Astrocyte of the cerebellum (primary cell): ENCODE data around the gene TMEM222.

Experiments
- DNase-seq: peaks from one replicate; pipeline ENCODE4 v3.0.0-alpha.2; 2011; ENCODE audit warnings: low read depth
- H3K4me3 ChIP-seq: 2 replicates; pipeline ENCODE4 v1.5.1; 2011; ENCODE audit warnings: mild to moderate bottlenecking, low read depth, low read length, moderate library complexity
- CTCF ChIP-seq: IDR thresholded peaks from 2 replicates; pipeline ENCODE4 v1.5.1; 2012; ENCODE audit warnings: low read length, low read depth, moderate library complexity, mild to moderate bottlenecking; ENCODE audit errors: missing control alignments
- in situ Hi-C: cut with HindIII; loops from 2 replicates; pipeline ENCODE4 v1.10.0; 2017; ENCODE audit warnings: low sequenced_read_pairs

The TMEM222 gene

DNA sequence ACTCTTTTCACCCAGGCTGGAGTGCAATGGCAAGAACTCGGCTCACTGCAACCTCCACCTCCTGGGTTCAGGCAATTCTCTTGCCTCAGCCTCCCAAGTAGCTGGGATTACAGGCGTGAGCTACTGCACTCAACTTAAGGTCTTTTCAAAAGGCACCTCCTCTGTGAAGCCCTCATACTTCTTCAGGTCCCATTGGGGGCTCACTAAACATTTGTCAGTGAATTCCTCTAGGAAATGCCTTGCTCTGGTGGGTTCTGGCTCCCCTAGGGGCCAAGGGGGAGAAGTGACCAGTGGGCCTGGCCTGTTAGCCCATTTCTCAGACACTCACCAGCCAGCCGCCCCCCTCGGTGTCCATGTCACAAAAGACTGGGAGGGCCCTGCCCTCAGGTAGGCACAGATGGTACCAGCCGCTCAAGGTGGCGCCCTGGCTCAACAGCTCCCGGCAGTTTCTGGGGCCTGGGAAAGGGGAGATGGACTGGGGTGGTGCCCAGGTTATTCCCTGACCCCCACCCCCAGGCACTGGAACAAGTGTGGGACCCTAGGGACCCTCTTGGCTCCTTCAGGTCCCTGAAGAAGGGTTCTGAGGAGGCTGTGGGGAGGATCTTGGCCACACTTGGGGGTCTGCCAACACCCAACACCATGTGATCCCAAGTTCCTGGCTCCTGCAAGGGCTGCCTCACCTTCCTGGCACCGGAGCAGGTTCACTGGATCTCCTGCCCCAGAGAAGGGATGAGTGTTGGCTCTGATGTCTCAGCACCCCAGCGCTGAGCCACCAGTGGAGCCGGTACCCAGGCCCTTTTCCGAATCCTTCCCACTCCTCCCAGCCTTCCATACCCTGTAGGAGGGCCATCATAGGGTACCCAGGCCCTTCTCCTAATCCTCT lies 51.1 kb downstream of the TMEM222 start:
- no peak overlapping the region for H3K4me3 ChIP-seq

DNA sequence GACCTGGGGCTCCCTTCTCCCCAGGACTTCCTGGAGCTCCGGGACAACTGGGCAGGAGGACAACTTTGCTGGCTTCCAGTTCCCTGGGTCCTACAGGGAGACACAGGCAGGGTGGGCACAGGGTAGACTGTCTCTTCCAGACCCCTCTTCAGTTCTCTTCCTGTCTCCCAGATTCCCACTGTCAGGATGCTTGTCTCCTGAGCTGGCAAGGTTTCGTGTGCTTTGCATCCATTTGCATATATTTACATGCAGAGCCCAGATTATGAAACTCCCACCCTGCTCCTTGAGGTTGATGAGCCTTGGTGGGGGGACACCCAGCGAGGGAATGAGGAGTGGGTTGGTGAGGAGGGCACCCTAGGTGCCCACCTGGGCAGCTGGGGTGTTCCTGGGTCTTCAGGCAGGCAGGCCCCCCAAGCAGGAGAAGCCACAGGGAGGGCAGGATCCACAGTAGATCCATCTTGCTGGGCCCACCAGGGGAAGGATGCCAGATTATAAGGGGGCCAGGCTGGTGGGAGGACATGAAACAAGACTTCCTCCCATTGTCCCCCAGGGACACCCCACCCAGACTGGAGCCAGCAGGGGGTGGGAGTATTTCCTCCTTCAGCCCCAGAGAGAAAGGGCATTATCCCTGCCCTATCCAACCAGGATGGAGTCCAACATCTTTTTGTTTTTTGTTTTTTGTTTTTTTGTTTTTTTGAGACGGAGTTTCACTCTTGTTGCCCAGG lies 52.6 kb downstream of the TMEM222 start, which contains the start of gene FCN3:
FCN3 (minus strand) TSS at position 463 of the 725 bp plus-strand sequence; CDS start at position 457, 6 bp downstream.
- DNase-seq, result no peak
- no peak for TF ChIP-seq CTCF
- H3K4me3 ChIP-seq, result no peak within 1 kb of the TSS
- in situ Hi-C loops, result no loop called here

More for the DNA sequence above, 51.1 kb downstream of the TMEM222 start:
- no peak for DNase-seq
- in situ Hi-C loops, result no loop called here
- TF ChIP-seq CTCF, result peak; percentile 33

DNA sequence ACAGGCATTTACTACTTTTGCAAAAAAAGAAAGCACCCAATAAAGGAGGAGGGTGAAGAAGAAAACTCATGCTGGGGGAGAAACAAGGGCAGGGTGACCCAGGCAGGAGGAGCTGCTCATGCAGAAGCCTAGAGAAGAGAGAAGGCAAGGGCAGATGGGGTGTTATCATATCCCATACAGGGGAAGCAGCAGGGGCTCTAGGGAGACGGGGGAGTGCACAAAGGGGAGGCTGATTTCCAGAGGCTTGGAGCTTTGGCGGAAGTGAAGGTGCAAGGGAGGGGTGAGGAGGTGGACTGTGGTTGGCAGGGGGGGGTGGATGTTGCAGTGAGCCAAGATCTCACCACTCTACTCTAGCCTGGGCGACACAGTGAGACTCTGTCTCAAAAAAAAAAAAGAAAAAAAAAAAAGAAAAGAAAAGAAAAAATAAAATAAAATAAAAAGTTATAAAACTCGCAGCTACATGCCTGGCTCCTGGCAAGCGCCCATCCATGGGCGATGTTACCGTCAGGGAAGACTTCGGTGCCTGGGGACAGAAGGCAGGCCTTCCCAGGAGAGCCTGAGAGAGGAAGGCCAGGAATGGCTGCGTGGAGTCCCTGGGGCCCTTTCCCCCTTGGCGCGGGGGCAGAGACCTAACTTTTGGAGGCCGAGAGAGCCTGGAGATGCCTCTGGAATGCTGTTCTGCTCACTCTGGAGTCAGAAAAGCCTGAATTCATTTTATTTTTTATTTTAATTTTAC lies 56.0 kb downstream of the TMEM222 start:
- no peak for TF ChIP-seq CTCF
- no peak for DNase-seq
- H3K4me3 ChIP-seq, result no peak overlapping the region
- in situ Hi-C loops, result no loop called here

- no peak for DNase-seq
- TF ChIP-seq CTCF, result no peak
- no peak overlapping the region for H3K4me3 ChIP-seq
- in situ Hi-C loops, result no loop called here
These were observed 57.7 kb downstream of the TMEM222 start for GRCh38 chr1:27379564-27380122.

- in situ Hi-C loops, result no loop called here
- H3K4me3 ChIP-seq, result no peak overlapping the region
- no peak for DNase-seq
- no peak for TF ChIP-seq CTCF
These were observed 58.3 kb downstream of the TMEM222 start for GRCh38 chr1:27380224-27380623.
